ENCODE measurements around the gene TMPRSS11E. TPM values are rescaled to one million over a fixed set of nuclear protein-coding genes. Genes with fewer than 3 reads are reported as not detected.
"Not testable (repeated sequence)": the region's sequence is repeated elsewhere in the genome, so short reads cannot be mapped to it uniquely, and the experiment has no call there.

Gene TMPRSS11E
- polyA plus RNA-seq, 1 experiment, result not detected

- no peak for TF ChIP-seq CTCF (IDR thresholded peaks at IDR 0.05; ENCODE audit: insufficient read depth, low read depth, low read length)
- CTCF ChIA-PET, result interaction anchor here (0.9 kb wide), 1 partner anchor 675 kb away, joined by 4 read pairs; no protein-coding TSS in a partner anchor
- no peak for DNase-seq (ENCODE audit: low read depth)
- Histone ChIP-seq H3K36me3 (ENCODE audit: control insufficient read depth, insufficient read depth, low read length) (no peaks in the 10 kb centered on the region), H3K4me3 (ENCODE audit: low read depth, low read length) (no peak overlapping the region), H3K27me3 (ENCODE audit: control insufficient read depth, insufficient read depth, low read length) (no peaks in the 10 kb centered on the region)
- POLR2A ChIA-PET, result no interaction called here
Measured at GRCh38 chr4:68494688-68495087, 47.4 kb downstream of the TMPRSS11E start.

GRCh38 chr4:68498413-68499007 is 51.2 kb downstream of the TMPRSS11E start:
- DNase-seq (ENCODE audit: low read depth), result peak; percentile 9
- ChIA-PET POLR2A (no interaction called here), CTCF (interaction anchor here (0.6 to 2.2 kb wide), 9 partner anchors 8 to 660 kb away, joined by 3 to 10 read pairs (median 3); no protein-coding TSS in a partner anchor)
- H3K27me3 ChIP-seq (ENCODE audit: control insufficient read depth, insufficient read depth, low read length), result no peaks in the 10 kb centered on the region
- TF ChIP-seq CTCF (IDR thresholded peaks at IDR 0.05; ENCODE audit: insufficient read depth, low read depth, low read length), result peak; percentile 86
- H3K4me3 ChIP-seq (ENCODE audit: low read depth, low read length), result no peak overlapping the region
- H3K36me3 ChIP-seq (ENCODE audit: control insufficient read depth, insufficient read depth, low read length), result no peaks in the 10 kb centered on the region

GRCh38 chr4:68499021-68499420 is 51.8 kb downstream of the TMPRSS11E start:
- Histone ChIP-seq H3K27me3 (ENCODE audit: control insufficient read depth, insufficient read depth, low read length) (no peaks in the 10 kb centered on the region), H3K4me3 (ENCODE audit: low read depth, low read length) (no peak overlapping the region), H3K36me3 (ENCODE audit: control insufficient read depth, insufficient read depth, low read length) (no peaks in the 10 kb centered on the region)
- TF ChIP-seq CTCF (IDR thresholded peaks at IDR 0.05; ENCODE audit: insufficient read depth, low read depth, low read length), result no peak
- CTCF ChIA-PET, result interaction anchor here (0.7 to 2.2 kb wide), 6 partner anchors 9 to 120 kb away, joined by 3 to 10 read pairs (median 4); no protein-coding TSS in a partner anchor
- no peak for DNase-seq (ENCODE audit: low read depth)
- POLR2A ChIA-PET, result no interaction called here

GRCh38 chr4:68503462-68503861 is 56.2 kb downstream of the TMPRSS11E start:
- POLR2A ChIA-PET; H3K27me3 ChIP-seq (ENCODE audit: control insufficient read depth, insufficient read depth, low read length); H3K4me3 ChIP-seq (ENCODE audit: low read depth, low read length); DNase-seq (ENCODE audit: low read depth); H3K36me3 ChIP-seq (ENCODE audit: control insufficient read depth, insufficient read depth, low read length); CTCF ChIA-PET: not testable (repeated sequence)

GRCh38 chr4:68504836-68505235 is 57.6 kb downstream of the TMPRSS11E start:
- H3K36me3 ChIP-seq (ENCODE audit: control insufficient read depth, insufficient read depth, low read length); H3K27me3 ChIP-seq (ENCODE audit: control insufficient read depth, insufficient read depth, low read length); H3K4me3 ChIP-seq (ENCODE audit: low read depth, low read length); DNase-seq (ENCODE audit: low read depth); POLR2A ChIA-PET; CTCF ChIA-PET: not testable (repeated sequence)

GRCh38 chr4:68505452-68505851 is 58.2 kb downstream of the TMPRSS11E start:
- H3K27me3 ChIP-seq (ENCODE audit: control insufficient read depth, insufficient read depth, low read length); POLR2A ChIA-PET; DNase-seq (ENCODE audit: low read depth); H3K4me3 ChIP-seq (ENCODE audit: low read depth, low read length); H3K36me3 ChIP-seq (ENCODE audit: control insufficient read depth, insufficient read depth, low read length); CTCF ChIA-PET: not testable (repeated sequence)

- CTCF ChIA-PET, result no interaction called here
- Histone ChIP-seq H3K27me3 (ENCODE audit: control insufficient read depth, insufficient read depth, low read length) (no peaks in the 10 kb centered on the region), H3K4me3 (ENCODE audit: low read depth, low read length) (no peak overlapping the region), H3K36me3 (ENCODE audit: control insufficient read depth, insufficient read depth, low read length) (no peaks in the 10 kb centered on the region)
- no peak for TF ChIP-seq CTCF (IDR thresholded peaks at IDR 0.05; ENCODE audit: insufficient read depth, low read depth, low read length)
- POLR2A ChIA-PET, result no interaction called here
- no peak for DNase-seq (ENCODE audit: low read depth)
Measured at GRCh38 chr4:68518889-68519288, 71.6 kb downstream of the TMPRSS11E start.

All from BJ (cell line).